HG02852 (cell line): Measurements from ENCODE around the gene FBXL15.

ENCODE experiments used
- ATAC-seq: cut with Tn5 transposase; IDR thresholded peaks from one replicate; pipeline ENCODE4 v1.9.1; 2021; ENCODE audit warnings: mild to moderate bottlenecking, moderate library complexity; ENCODE audit not compliant: unreplicated experiment

Gene FBXL15

DNA sequence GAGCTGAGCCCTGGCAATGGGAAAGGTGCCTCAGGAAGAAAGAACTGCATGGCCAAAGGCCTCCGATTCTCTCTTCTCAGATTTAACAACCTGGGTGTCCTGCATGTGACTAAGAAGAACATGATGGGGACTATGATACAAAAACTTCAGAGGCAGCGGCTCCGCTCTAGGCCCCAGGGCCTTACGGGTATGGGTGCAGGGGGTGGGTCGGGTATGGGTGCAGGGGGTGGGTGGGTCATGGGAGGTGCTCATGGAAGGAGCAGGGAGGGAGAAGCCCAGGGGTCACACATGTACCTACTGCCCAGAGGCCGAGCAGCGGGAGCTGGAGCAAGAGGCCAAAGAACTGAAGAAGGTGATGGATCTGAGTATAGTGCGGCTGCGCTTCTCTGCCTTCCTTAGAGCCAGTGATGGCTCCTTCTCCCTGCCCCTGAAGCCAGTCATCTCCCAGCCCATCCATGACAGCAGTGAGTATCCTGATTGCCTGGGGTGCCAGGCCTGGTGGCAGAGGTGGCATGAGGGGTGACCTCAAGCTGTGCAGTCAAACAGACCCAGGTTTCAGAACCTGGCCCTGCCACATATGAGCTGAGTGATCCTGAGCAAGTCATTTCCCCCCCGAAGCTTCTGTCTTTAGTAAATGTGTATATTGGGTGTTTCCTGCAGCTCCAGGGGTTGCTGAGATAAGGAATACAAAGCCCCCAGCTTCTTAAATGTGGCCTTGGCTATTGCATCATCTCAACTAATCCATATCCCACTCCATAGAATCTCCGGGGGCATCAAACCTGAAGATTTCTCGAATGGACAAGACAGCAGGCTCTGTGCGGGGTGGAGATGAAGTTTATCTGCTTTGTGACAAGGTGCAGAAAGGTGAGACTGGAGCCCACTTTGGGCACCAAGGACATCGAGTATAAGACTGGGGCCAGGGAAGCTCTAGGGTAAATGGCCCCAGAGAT, 23.1 kb upstream of the FBXL15 start:
- ATAC-seq: no peak

DNA sequence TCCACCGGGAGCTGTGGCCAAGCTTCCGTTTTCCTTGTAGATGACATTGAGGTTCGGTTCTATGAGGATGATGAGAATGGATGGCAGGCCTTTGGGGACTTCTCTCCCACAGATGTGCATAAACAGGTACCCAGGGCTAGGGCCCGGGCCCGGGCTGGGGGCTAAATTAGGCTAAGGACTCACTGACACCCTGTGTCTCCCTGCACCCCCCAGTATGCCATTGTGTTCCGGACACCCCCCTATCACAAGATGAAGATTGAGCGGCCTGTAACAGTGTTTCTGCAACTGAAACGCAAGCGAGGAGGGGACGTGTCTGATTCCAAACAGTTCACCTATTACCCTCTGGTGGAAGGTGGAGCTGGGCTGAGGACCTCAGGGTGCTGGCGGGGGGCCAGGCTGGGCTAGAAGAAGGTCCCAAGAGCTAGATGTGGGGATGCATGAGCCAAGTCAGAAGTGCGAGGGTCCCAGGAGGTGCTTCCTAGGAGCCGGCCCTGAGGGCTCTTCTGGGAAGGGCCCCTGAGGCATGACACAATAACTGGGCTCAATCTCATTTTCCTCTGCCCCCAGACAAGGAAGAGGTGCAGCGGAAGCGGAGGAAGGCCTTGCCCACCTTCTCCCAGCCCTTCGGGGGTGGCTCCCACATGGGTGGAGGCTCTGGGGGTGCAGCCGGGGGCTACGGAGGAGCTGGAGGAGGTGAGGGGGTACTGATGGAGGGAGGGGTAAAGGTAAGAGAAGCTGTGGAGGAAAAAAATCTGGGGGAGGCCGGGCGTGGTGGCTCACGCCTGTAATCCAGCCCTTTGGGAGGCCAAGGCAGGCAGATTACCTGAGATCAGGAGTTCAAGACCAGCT, 22.2 kb upstream of the FBXL15 start:
- no peak for ATAC-seq

DNA sequence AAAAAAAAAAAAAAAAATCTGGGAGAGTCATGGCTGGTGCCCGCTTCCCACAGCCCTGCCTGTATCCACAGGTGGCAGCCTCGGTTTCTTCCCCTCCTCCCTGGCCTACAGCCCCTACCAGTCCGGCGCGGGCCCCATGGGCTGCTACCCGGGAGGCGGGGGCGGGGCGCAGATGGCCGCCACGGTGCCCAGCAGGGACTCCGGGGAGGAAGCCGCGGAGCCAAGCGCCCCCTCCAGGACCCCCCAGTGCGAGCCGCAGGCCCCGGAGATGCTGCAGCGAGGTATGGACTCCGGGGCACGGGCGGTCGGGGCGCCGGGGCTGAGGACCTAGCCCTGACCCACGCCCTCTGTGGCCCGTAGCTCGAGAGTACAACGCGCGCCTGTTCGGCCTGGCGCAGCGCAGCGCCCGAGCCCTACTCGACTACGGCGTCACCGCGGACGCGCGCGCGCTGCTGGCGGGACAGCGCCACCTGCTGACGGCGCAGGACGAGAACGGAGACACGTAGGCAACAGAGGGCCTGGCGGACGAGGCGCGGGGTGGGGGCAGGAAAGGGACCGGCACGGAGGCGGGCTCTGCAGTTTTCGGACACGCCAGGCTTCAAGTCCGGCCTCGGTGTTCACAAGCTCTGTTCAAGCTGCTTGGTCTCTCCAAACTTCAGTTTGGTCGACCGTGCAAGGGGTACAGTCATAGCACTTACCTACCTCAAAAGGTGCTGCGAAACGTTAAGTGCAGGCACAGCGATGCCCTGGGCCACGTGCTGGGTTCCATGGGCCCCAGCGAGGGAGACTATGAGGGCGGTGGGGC, 21.2 kb upstream of the FBXL15 start:
- ATAC-seq: peak; percentile 44

- no peak for ATAC-seq
These were observed 20.6 kb upstream of the FBXL15 start for GRCh38 chr10:102400076-102400475.

GRCh38 chr10:102400598-102401341, 19.9 kb upstream of the FBXL15 start:
- no peak for ATAC-seq

- no peak for ATAC-seq
These were observed 19.3 kb upstream of the FBXL15 start for GRCh38 chr10:102401342-102401654.

- no peak for ATAC-seq
These were observed 18.7 kb upstream of the FBXL15 start for GRCh38 chr10:102401735-102402511.

GRCh38 chr10:102402512-102402896, 18.1 kb upstream of the FBXL15 start:
- no peak for ATAC-seq

DNA sequence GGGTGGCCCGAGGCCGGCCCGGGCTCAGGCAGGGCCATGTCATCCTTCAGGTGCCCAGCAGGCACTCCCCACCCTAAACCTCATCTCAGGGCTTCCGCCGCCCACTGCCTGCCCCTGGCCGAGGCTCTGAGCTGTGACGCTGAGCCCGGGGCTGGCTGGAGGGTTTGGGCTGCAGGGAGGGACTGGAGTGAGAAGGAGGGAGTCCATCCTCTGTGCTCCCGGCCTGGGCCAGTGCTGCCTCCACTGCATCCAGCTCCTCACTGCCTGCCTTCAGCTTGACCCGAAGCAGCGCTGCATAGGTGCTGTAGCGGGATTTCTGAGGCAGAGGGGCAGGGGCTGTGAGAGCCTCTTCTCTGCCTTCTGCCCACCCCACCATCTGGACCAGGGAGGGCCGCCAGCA, 17.5 kb upstream of the FBXL15 start:
- ATAC-seq: no peak

GRCh38 chr10:102404361-102405107, 16.1 kb upstream of the FBXL15 start:
- ATAC-seq: no peak

DNA sequence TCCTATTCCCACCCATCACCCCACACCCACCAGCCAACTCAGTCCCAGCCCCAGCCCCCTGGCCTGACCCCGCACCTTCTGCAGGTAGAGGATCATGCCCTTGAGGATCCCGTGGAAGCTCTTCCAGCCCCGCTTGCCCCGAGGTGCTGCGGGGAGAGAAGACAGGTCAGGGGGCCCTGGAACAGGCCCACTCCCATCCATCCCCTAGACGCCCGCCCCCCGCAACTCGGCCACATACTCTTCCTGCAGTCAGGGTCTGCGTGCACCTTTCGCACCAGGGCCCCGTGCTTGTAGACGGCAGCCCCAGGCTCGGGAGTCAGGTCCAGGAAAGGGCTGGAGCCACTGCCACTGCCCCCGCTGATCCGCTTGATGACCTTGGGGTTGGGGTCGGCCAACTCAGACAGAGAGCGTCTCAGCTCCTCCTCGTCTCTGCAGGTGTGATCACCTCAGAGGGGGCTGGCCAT, 15.5 kb upstream of the FBXL15 start:
- no peak for ATAC-seq

DNA sequence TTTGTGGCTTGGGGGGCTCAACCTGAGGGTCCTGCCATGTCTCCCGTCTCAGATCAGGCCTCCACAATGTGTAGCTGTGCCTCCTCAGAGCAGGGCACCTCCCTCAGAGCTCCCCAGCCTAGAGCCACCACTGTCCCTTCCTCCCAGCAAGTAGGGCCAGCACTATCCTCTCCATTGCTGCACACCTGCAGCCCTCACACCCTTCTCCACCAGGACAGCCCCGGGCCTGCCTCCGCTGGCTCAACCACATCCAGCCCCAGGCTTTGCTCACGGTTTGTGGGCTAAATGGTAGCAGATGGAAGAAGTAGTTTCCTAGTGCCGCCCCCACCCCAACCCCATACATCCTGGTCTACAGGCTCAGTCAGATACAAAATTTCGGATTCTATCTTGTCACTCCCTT, 15.0 kb upstream of the FBXL15 start:
- no peak for ATAC-seq

GRCh38 chr10:102406815-102407214, 13.8 kb upstream of the FBXL15 start:
- ATAC-seq: no peak

- ATAC-seq: no peak
These were observed 13.1 kb upstream of the FBXL15 start for GRCh38 chr10:102407425-102408130.

- ATAC-seq: no peak
These were observed 12.4 kb upstream of the FBXL15 start for GRCh38 chr10:102408131-102408727.

GRCh38 chr10:102408728-102409603, 11.7 kb upstream of the FBXL15 start:
- ATAC-seq: no peak
